ENCODE data around the gene RELN.

DNA sequence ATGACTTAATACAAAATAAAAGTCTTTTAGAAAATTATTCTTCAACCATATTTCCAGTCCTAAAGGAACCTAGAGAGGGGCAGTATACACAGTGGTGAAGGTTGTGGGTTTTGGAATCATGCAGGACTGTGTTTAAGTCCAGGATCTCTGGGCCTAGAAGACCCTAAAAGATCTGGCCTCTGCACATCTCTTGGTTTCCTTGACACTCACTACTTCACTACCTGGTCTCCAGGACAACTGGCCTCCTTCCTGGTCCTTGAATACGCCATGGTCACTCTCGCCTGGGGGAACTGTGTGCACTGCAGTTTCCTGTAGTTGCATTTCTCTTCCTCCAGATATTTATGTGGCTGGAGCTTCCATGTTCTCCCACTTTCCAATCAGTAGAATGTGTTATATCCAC, 360.7 kb downstream of the RELN start:
- no peak for TF ChIP-seq CEBPG (CRISPR knock-in tag; IDR thresholded peaks at IDR 0.05)
- no peak for TF ChIP-seq CEBPG (tag; conservative IDR thresholded peaks at IDR 0.05 in 1 of 2, IDR thresholded peaks at IDR 0.05 in 1 of 2)
- TF ChIP-seq, protein P1, sequence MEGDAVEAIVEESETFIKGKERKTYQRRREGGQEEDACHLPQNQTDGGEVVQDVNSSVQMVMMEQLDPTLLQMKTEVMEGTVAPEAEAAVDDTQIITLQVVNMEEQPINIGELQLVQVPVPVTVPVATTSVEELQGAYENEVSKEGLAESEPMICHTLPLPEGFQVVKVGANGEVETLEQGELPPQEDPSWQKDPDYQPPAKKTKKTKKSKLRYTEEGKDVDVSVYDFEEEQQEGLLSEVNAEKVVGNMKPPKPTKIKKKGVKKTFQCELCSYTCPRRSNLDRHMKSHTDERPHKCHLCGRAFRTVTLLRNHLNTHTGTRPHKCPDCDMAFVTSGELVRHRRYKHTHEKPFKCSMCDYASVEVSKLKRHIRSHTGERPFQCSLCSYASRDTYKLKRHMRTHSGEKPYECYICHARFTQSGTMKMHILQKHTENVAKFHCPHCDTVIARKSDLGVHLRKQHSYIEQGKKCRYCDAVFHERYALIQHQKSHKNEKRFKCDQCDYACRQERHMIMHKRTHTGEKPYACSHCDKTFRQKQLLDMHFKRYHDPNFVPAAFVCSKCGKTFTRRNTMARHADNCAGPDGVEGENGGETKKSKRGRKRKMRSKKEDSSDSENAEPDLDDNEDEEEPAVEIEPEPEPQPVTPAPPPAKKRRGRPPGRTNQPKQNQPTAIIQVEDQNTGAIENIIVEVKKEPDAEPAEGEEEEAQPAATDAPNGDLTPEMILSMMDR (IDR thresholded peaks at IDR 0.05 in 2 of 3, conservative IDR thresholded peaks at IDR 0.05 in 1 of 3; ENCODE audit: insufficient read depth in 2 of 3, low read depth in 1 of 3, low read length in 3 of 3) = no peak
- no peak for TF ChIP-seq CEBPB (tag; IDR thresholded peaks at IDR 0.05)
- TF ChIP-seq CSDE1 (IDR thresholded peaks at IDR 0.05) = no peak
- TF ChIP-seq ZBTB8A (IDR thresholded peaks at IDR 0.05; ENCODE audit: partially characterized antibody) = no peak
- TF ChIP-seq CHD1 (IDR thresholded peaks at IDR 0.05; ENCODE audit: low read length) = no peak
- no peak for TF ChIP-seq NFYB (IDR thresholded peaks at IDR 0.05; ENCODE audit: extremely low read depth, insufficient read length)
- TF ChIP-seq ZBTB7A (IDR thresholded peaks at IDR 0.05; ENCODE audit: borderline replicate concordance, control insufficient read depth, low read depth, low read length) = no peak
- TF ChIP-seq, protein P2, sequence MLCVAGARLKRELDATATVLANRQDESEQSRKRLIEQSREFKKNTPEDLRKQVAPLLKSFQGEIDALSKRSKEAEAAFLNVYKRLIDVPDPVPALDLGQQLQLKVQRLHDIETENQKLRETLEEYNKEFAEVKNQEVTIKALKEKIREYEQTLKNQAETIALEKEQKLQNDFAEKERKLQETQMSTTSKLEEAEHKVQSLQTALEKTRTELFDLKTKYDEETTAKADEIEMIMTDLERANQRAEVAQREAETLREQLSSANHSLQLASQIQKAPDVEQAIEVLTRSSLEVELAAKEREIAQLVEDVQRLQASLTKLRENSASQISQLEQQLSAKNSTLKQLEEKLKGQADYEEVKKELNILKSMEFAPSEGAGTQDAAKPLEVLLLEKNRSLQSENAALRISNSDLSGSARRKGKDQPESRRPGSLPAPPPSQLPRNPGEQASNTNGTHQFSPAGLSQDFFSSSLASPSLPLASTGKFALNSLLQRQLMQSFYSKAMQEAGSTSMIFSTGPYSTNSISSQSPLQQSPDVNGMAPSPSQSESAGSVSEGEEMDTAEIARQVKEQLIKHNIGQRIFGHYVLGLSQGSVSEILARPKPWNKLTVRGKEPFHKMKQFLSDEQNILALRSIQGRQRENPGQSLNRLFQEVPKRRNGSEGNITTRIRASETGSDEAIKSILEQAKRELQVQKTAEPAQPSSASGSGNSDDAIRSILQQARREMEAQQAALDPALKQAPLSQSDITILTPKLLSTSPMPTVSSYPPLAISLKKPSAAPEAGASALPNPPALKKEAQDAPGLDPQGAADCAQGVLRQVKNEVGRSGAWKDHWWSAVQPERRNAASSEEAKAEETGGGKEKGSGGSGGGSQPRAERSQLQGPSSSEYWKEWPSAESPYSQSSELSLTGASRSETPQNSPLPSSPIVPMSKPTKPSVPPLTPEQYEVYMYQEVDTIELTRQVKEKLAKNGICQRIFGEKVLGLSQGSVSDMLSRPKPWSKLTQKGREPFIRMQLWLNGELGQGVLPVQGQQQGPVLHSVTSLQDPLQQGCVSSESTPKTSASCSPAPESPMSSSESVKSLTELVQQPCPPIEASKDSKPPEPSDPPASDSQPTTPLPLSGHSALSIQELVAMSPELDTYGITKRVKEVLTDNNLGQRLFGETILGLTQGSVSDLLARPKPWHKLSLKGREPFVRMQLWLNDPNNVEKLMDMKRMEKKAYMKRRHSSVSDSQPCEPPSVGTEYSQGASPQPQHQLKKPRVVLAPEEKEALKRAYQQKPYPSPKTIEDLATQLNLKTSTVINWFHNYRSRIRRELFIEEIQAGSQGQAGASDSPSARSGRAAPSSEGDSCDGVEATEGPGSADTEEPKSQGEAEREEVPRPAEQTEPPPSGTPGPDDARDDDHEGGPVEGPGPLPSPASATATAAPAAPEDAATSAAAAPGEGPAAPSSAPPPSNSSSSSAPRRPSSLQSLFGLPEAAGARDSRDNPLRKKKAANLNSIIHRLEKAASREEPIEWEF (CRISPR knock-in tag; IDR thresholded peaks at IDR 0.05) = no peak
- TF ChIP-seq POLR2A (conservative IDR thresholded peaks at IDR 0.05) = no peak
